DND-41 (cell line): ENCODE results near the gene PRKAR2A.

Experiments used
- ATAC-seq: fragments of 200-7000 bp; cut with Tn5 transposase; 3 replicates; pipeline ENCODE4 v1.9.1; 2021; ENCODE audit warnings: low read depth; ENCODE audit not compliant: insufficient read depth
- DNase-seq: peaks from one replicate; pipeline ENCODE4 v3.0.0-alpha.2; 2020
- H2AFZ ChIP-seq: 2 replicates; pipeline ENCODE4 v1.6.0; 2012; ENCODE audit warnings: low read depth, low read length
- H3K27ac ChIP-seq: 2 replicates; pipeline ENCODE4 v1.5.1; 2012; ENCODE audit warnings: low read length, inconsistent platforms
- H3K27me3 ChIP-seq: fragments of 200-600 bp; sonication (generic); 2 replicates; pipeline ENCODE4 v1.6.0; 2012; ENCODE audit warnings: low read length, mild to moderate bottlenecking, inconsistent platforms; ENCODE audit not compliant: insufficient read depth, poor library complexity
- H3K36me3 ChIP-seq: 2 replicates; pipeline ENCODE4 v1.5.1; 2012; ENCODE audit warnings: low read length, inconsistent platforms; ENCODE audit not compliant: insufficient read depth
- H3K4me1 ChIP-seq: 2 replicates; pipeline ENCODE4 v1.5.1; 2012; ENCODE audit warnings: mild to moderate bottlenecking, low read length; ENCODE audit not compliant: insufficient read depth
- H3K4me2 ChIP-seq: 2 replicates; pipeline ENCODE4 v1.6.0; 2012; ENCODE audit warnings: mild to moderate bottlenecking, moderate library complexity, low read length, inconsistent platforms; ENCODE audit not compliant: insufficient read depth
- H3K4me3 ChIP-seq, 2 experiments: fragments of 200-600 bp in 1 of 2; shearing (Covaris generic) in 1 of 2; 2 replicates each; pipeline ENCODE4 v1.5.1; 2012 to 2016; ENCODE audit warnings: inconsistent platforms in 2 of 2, low read length in 2 of 2, mild to moderate bottlenecking in 2 of 2, low read depth in 1 of 2, moderate library complexity in 1 of 2
- H3K79me2 ChIP-seq: 2 replicates; pipeline ENCODE4 v1.6.0; 2012; ENCODE audit warnings: low read length, inconsistent platforms; ENCODE audit not compliant: insufficient read depth
- H3K9ac ChIP-seq: 2 replicates; pipeline ENCODE4 v1.6.0; 2012; ENCODE audit warnings: low read depth, mild to moderate bottlenecking, inconsistent platforms, low read length, moderate library complexity
- H3K9me3 ChIP-seq: 2 replicates; pipeline ENCODE4 v1.5.1; 2012; ENCODE audit warnings: low read length, moderate library complexity, mild to moderate bottlenecking, inconsistent platforms; ENCODE audit not compliant: insufficient read depth, severe bottlenecking
- H4K20me1 ChIP-seq: 2 replicates; pipeline ENCODE4 v1.6.0; 2012; ENCODE audit warnings: low read length; ENCODE audit not compliant: insufficient read depth
- CTCF ChIP-seq: IDR thresholded peaks from 2 replicates; pipeline ENCODE4 v1.5.1; 2012; ENCODE audit warnings: borderline replicate concordance, low read length, moderate library complexity, mild to moderate bottlenecking; ENCODE audit not compliant: poor library complexity, severe bottlenecking; ENCODE audit errors: extremely low read depth
- EZH2 ChIP-seq: IDR thresholded peaks from 3 replicates; pipeline ENCODE4 v1.6.1; 2012; ENCODE audit warnings: borderline replicate concordance, low read depth, mild to moderate bottlenecking, moderate library complexity, low read length, inconsistent platforms; ENCODE audit not compliant: severe bottlenecking

The PRKAR2A gene

GRCh38 chr3:48698891-48699290, 148.8 kb downstream of the PRKAR2A start:
- no peak overlapping the region for H3K27ac ChIP-seq
- no peak for TF ChIP-seq CTCF
- TF ChIP-seq EZH2 = no peak
- no peak overlapping the region for H3K4me2 ChIP-seq

GRCh38 chr3:48697952-48698351, 149.7 kb downstream of the PRKAR2A start:
- no peaks in the 10 kb centered on the region for H3K27me3 ChIP-seq
- no peak for ATAC-seq
- H3K79me2 ChIP-seq = peaks cover 92% of the 10 kb centered on the region
- no peak overlapping the region for H3K4me2 ChIP-seq
- H3K4me1 ChIP-seq = no peaks in the 10 kb centered on the region
- TF ChIP-seq EZH2 (no peak), CTCF (no peak)
- no peak overlapping the region for H3K27ac ChIP-seq
- no peak overlapping the region for H3K9ac ChIP-seq
- H3K4me3 ChIP-seq = no peak overlapping the region
- no peak for DNase-seq
- no peaks in the 10 kb centered on the region for H3K9me3 ChIP-seq
- peaks cover 85% of the 10 kb centered on the region for H4K20me1 ChIP-seq
- peaks cover 77% of the 10 kb centered on the region for H3K36me3 ChIP-seq
- no peak overlapping the region for H2AFZ ChIP-seq

More at GRCh38 chr3:48698891-48699290, 148.8 kb downstream of the PRKAR2A start:
- Histone ChIP-seq H3K9ac (no peak overlapping the region), H3K36me3 (peaks cover 70% of the 10 kb centered on the region), H2AFZ (no peak overlapping the region), H3K79me2 (peaks cover 96% of the 10 kb centered on the region), H3K9me3 (no peaks in the 10 kb centered on the region), H3K4me3 (no peak overlapping the region), H3K4me1 (no peaks in the 10 kb centered on the region), H4K20me1 (peaks cover 80% of the 10 kb centered on the region), H3K27me3 (no peaks in the 10 kb centered on the region)
- ATAC-seq (no peak), DNase-seq (no peak)

- H4K20me1 ChIP-seq = peaks cover 79% of the 10 kb centered on the region
- no peak overlapping the region for H2AFZ ChIP-seq
- H3K4me2 ChIP-seq = no peak overlapping the region
- no peaks in the 10 kb centered on the region for H3K4me1 ChIP-seq
- no peaks in the 10 kb centered on the region for H3K9me3 ChIP-seq
- ATAC-seq (no peak), DNase-seq (no peak)
- no peaks in the 10 kb centered on the region for H3K27me3 ChIP-seq
- no peak overlapping the region for H3K9ac ChIP-seq
- peaks cover 83% of the 10 kb centered on the region for H3K79me2 ChIP-seq
- no peak overlapping the region for H3K4me3 ChIP-seq
- peaks cover 83% of the 10 kb centered on the region for H3K36me3 ChIP-seq
- H3K27ac ChIP-seq = no peak overlapping the region
- TF ChIP-seq EZH2 = no peak
- TF ChIP-seq CTCF = no peak
These were observed 151.1 kb downstream of the PRKAR2A start for GRCh38 chr3:48696601-48697000.
